Measurements from ENCODE around the gene PRR27. TPM values are rescaled to one million over a fixed set of nuclear protein-coding genes. Genes with fewer than 3 reads are reported as not detected.

The PRR27 gene
- total RNA-seq, 3 donors from 2014 or later (not counting 1 experiment from before 2014, with no cell fraction given) = not detected

- TF ChIP-seq CTCF (IDR thresholded peaks at IDR 0.05) = no peak
- H3K27me3 Mint-ChIP-seq (ENCODE audit: low read depth in 2 of 2) = no peaks in the 10 kb centered on the region
- H3K36me3 ChIP-seq (ENCODE audit: control insufficient read depth, insufficient read depth, low read length) = no peaks in the 10 kb centered on the region
- H3K27ac Mint-ChIP-seq = no peak overlapping the region
- H3K4me1 ChIP-seq (ENCODE audit: control insufficient read depth, insufficient read depth, low read length) = no peaks in the 10 kb centered on the region
- no peak for ATAC-seq
- intact Hi-C loops (cut with micrococcal nuclease) = no loop called here
- H3K9me3 ChIP-seq (ENCODE audit: control insufficient read depth, insufficient read depth, low read length) = no peaks in the 10 kb centered on the region
- no peak overlapping the region for H3K27ac ChIP-seq (ENCODE audit: low read length)
- H3K4me3 ChIP-seq (ENCODE audit: low read length) = no peak overlapping the region
- DNase-seq = no peak
- no peak overlapping the region for H3K4me3 Mint-ChIP-seq
- no peaks in the 10 kb centered on the region for H3K9me3 Mint-ChIP-seq
- no peaks in the 10 kb centered on the region for H3K4me1 Mint-ChIP-seq
- H3K27me3 ChIP-seq (ENCODE audit: control insufficient read depth, insufficient read depth, low read length) = no peaks in the 10 kb centered on the region
- WGBS (ENCODE audit: insufficient coverage) = 68% methylated on average over 1 of the region's 1 CpG
- H3K36me3 Mint-ChIP-seq = no peaks in the 10 kb centered on the region
These were observed 37.6 kb downstream of the PRR27 start for GRCh38 chr4:70191647-70192046.

GRCh38 chr4:70192895-70193294, 38.9 kb downstream of the PRR27 start:
- Mint-ChIP-seq H3K27me3 (ENCODE audit: low read depth in 2 of 2) (no peaks in the 10 kb centered on the region), H3K36me3 (no peaks in the 10 kb centered on the region), H3K4me1 (no peaks in the 10 kb centered on the region), H3K4me3 (no peak overlapping the region), H3K27ac (no peak overlapping the region), H3K9me3 (no peaks in the 10 kb centered on the region)
- TF ChIP-seq CTCF (IDR thresholded peaks at IDR 0.05) = no peak
- Histone ChIP-seq H3K9me3 (ENCODE audit: control insufficient read depth, insufficient read depth, low read length) (no peaks in the 10 kb centered on the region), H3K27ac (ENCODE audit: low read length) (no peak overlapping the region), H3K27me3 (ENCODE audit: control insufficient read depth, insufficient read depth, low read length) (no peaks in the 10 kb centered on the region), H3K4me1 (ENCODE audit: control insufficient read depth, insufficient read depth, low read length) (no peaks in the 10 kb centered on the region), H3K36me3 (ENCODE audit: control insufficient read depth, insufficient read depth, low read length) (no peaks in the 10 kb centered on the region), H3K4me3 (ENCODE audit: low read length) (no peak overlapping the region)
- DNase-seq = no peak
- intact Hi-C loops (cut with micrococcal nuclease) = no loop called here
- WGBS (ENCODE audit: insufficient coverage) = 89% methylated on average over 1 of the region's 2 CpGs
- ATAC-seq = no peak

- no peak for TF ChIP-seq CTCF (IDR thresholded peaks at IDR 0.05)
- Mint-ChIP-seq H3K9me3 (no peaks in the 10 kb centered on the region), H3K27ac (no peak within 1 kb of the TSS), H3K4me1 (no peaks in the 10 kb centered on the region), H3K27me3 (ENCODE audit: low read depth in 2 of 2) (no peaks in the 10 kb centered on the region), H3K36me3 (no peaks in the 10 kb centered on the region), H3K4me3 (no peak within 1 kb of the TSS)
- intact Hi-C loops (cut with micrococcal nuclease) = no loop called here
- no peak within 1 kb of the TSS for H3K4me3 ChIP-seq (ENCODE audit: low read length)
- DNase-seq = no peak
- no peak within 1 kb of the TSS for H3K27ac ChIP-seq (ENCODE audit: low read length)
- 73% methylated on average over 1 of the region's 1 CpG for WGBS (ENCODE audit: insufficient coverage)
- H3K9me3 ChIP-seq (ENCODE audit: control insufficient read depth, insufficient read depth, low read length) = no peaks in the 10 kb centered on the region
- no peaks in the 10 kb centered on the region for H3K4me1 ChIP-seq (ENCODE audit: control insufficient read depth, insufficient read depth, low read length)
- no peaks in the 10 kb centered on the region for H3K27me3 ChIP-seq (ENCODE audit: control insufficient read depth, insufficient read depth, low read length)
- H3K36me3 ChIP-seq (ENCODE audit: control insufficient read depth, insufficient read depth, low read length) = no peaks in the 10 kb centered on the region
- no peak for ATAC-seq
These were observed 41.4 kb downstream of the PRR27 start, which contains the start of gene ODAM for GRCh38 chr4:70195425-70195824. Gene ODAM, plus strand, starts transcription at chr4:70195725. Its CDS starts 819 bp downstream, at chr4:70196544.

- no peak overlapping the region for H3K4me3 ChIP-seq (ENCODE audit: low read length)
- no peaks in the 10 kb centered on the region for H3K36me3 Mint-ChIP-seq
- no peak overlapping the region for H3K4me3 Mint-ChIP-seq
- no peaks in the 10 kb centered on the region for H3K4me1 Mint-ChIP-seq
- intact Hi-C loops (cut with micrococcal nuclease) = no loop called here
- H3K27ac ChIP-seq (ENCODE audit: low read length) = no peak overlapping the region
- H3K9me3 Mint-ChIP-seq = no peaks in the 10 kb centered on the region
- H3K4me1 ChIP-seq (ENCODE audit: control insufficient read depth, insufficient read depth, low read length) = no peaks in the 10 kb centered on the region
- TF ChIP-seq CTCF (IDR thresholded peaks at IDR 0.05) = no peak
- no peaks in the 10 kb centered on the region for H3K27me3 ChIP-seq (ENCODE audit: control insufficient read depth, insufficient read depth, low read length)
- ATAC-seq = no peak
- no peaks in the 10 kb centered on the region for H3K9me3 ChIP-seq (ENCODE audit: control insufficient read depth, insufficient read depth, low read length)
- WGBS (ENCODE audit: insufficient coverage) = no CpG with 5 or more reads among the region's 2 CpGs
- no peaks in the 10 kb centered on the region for H3K36me3 ChIP-seq (ENCODE audit: control insufficient read depth, insufficient read depth, low read length)
- no peak overlapping the region for H3K27ac Mint-ChIP-seq
- H3K27me3 Mint-ChIP-seq (ENCODE audit: low read depth in 2 of 2) = no peaks in the 10 kb centered on the region
- DNase-seq = no peak
These were observed 42.8 kb downstream of the PRR27 start for GRCh38 chr4:70196857-70197256.

All from natural killer cell (primary cell).